ENCODE measurements around the gene METTL21C. TPM values are rescaled to one million over a fixed set of nuclear protein-coding genes. Genes with fewer than 3 reads are reported as not detected.

Gene METTL21C
- total RNA-seq, 1 experiment from 2014 or later: not detected

- peaks cover 12% of the 10 kb centered on the region; the same call in 1 of the 2 replicates for H3K36me3 ChIP-seq (ENCODE audit: low read depth, low read length)
- no peak overlapping the region for H3K9ac ChIP-seq (ENCODE audit: low read length)
- no TSS peak for BruUV-seq (replicated peaks)
- no peaks in the 10 kb centered on the region for H3F3A ChIP-seq (ENCODE audit: low read length, unreplicated experiment)
- no peak overlapping the region for H3K4me3 ChIP-seq (ENCODE audit: low read length)
- H3K27me3 ChIP-seq (ENCODE audit: low read length): no peaks in the 10 kb centered on the region
- no peaks in the 10 kb centered on the region for H3K79me2 ChIP-seq (ENCODE audit: low read length)
- no peaks in the 10 kb centered on the region for H3K4me1 ChIP-seq (ENCODE audit: insufficient read depth, low read length)
- no peak overlapping the region for H2AFZ ChIP-seq (ENCODE audit: low read length)
- H3K9me3 ChIP-seq (ENCODE audit: low read length): no peaks in the 10 kb centered on the region
- no peak for TF ChIP-seq EZH2phosphoT487 (IDR thresholded peaks at IDR 0.05; ENCODE audit: borderline replicate concordance, low read length)
- TF ChIP-seq CTCF (conservative IDR thresholded peaks at IDR 0.05; ENCODE audit: low read depth, low read length): no peak
- no peak for TF ChIP-seq EZH2 (IDR thresholded peaks at IDR 0.05; ENCODE audit: low read length, unreplicated experiment)
- ChIA-PET CTCF (no interaction called here), POLR2A (ENCODE audit: unreplicated experiment) (no interaction called here)
- DNase-seq (no peak), ATAC-seq (no peak)
- H3K27ac ChIP-seq (ENCODE audit: low read length): no peak overlapping the region
- no peaks in the 10 kb centered on the region for H4K20me1 ChIP-seq (ENCODE audit: low read length)
- no peaks in the 10 kb centered on the region for H3K9me2 ChIP-seq (replicated peaks; ENCODE audit: low read length)
- no peak overlapping the region for H3K4me2 ChIP-seq (ENCODE audit: low read length)
- intact Hi-C loops (cut with micrococcal nuclease): no loop called here
Observed at GRCh38 chr13:102638741-102639140, 56.1 kb downstream of the METTL21C start.

Other genes starting within 250 kb of the METTL21C start
- 16.1 and 30.4 TPM in 2 replicates for gene TPP2, start 98.1 kb downstream of the METTL21C start, total RNA-seq (2014; rRNA removed)
- gene TEX30, start 78.7 kb upstream of the METTL21C start, total RNA-seq (2014; rRNA removed): 15.3 and 16.7 TPM in 2 replicates
- 4.5 and 6.7 TPM in 2 replicates for gene POGLUT2, start 103.9 kb upstream of the METTL21C start, total RNA-seq (2014; rRNA removed)
- gene BIVM, start 104.1 kb upstream of the METTL21C start, total RNA-seq (2014; rRNA removed): 6.0 and 6.7 TPM in 2 replicates
- gene ERCC5, start 151.0 kb upstream of the METTL21C start, total RNA-seq (2014; rRNA removed): 19.3 and 23.7 TPM in 2 replicates

Measured in PC-3 (cell line).